A673 (cell line): ENCODE measurements around the gene NRXN2.

Source experiments
- EZH2 ChIP-seq: fragments of 200-600 bp; sonication (generic); IDR thresholded peaks from 2 replicates; pipeline ENCODE4 v1.6.1; 2017; ENCODE audit warnings: borderline replicate concordance, low read depth, mild to moderate bottlenecking, mixed read lengths, antibody characterized with exemption, low read length; ENCODE audit not compliant: poor library complexity, severe bottlenecking
- TF ChIP-seq, protein P1 (sequence below): fragments of 300-800, 200-600 bp; sonication (generic); conservative IDR thresholded peaks from 2 replicates; pipeline ENCODE4 v1.5.1; 2017; ENCODE audit warnings: low read depth, mild to moderate bottlenecking, antibody characterized with exemption, low read length, moderate library complexity, mixed read lengths

DNA sequence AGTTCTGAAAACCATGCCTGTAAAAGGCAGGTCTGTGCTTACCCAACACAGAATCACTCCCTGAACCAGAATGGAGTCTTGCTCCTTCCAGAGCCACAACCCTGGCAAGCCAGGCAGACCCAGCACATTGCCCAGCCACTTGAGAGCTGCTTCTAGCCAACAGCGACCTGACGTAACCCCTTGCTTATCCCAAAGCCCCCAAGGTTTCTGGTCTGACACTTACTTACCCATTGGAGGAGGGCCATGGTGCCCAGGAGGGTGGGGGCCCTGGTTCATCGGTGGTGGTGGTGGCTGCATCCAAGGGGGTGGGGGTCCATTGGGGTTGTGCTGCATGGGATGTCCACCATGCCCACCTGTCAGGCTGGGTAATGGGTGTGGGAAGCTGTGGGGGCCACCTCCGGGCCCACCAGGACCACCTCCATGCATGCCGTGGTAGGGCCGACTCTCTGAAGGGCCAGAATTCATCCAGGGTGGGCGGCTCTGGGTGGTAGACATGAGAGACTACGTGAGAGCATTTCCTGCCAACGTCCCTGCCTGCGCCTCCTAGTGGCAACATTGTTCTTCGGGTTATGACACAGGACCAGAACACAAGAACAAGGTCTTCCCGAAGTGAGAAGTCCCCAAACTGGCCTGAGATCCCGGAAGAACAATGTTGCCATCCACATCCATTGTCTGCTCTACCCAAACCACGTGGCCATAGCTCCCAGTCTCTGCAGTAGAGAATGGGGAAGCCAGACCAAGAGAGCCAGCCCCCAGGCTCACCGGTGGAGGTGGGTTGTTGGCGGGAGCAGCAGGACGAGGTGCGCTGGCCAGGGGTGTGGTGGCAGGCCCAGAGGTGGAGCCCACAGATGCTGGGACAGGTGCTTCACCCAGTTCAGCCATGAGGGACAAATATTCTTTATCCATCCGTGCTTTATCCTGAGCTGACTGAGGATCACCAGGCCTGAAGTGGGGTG, 44.6 kb upstream of the NRXN2 start:
- no peak for TF ChIP-seq EZH2
- TF ChIP-seq, protein P1, sequence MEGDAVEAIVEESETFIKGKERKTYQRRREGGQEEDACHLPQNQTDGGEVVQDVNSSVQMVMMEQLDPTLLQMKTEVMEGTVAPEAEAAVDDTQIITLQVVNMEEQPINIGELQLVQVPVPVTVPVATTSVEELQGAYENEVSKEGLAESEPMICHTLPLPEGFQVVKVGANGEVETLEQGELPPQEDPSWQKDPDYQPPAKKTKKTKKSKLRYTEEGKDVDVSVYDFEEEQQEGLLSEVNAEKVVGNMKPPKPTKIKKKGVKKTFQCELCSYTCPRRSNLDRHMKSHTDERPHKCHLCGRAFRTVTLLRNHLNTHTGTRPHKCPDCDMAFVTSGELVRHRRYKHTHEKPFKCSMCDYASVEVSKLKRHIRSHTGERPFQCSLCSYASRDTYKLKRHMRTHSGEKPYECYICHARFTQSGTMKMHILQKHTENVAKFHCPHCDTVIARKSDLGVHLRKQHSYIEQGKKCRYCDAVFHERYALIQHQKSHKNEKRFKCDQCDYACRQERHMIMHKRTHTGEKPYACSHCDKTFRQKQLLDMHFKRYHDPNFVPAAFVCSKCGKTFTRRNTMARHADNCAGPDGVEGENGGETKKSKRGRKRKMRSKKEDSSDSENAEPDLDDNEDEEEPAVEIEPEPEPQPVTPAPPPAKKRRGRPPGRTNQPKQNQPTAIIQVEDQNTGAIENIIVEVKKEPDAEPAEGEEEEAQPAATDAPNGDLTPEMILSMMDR: peak; percentile 94
